IPS DF 4.7 (cell line): Measurements from ENCODE around the gene TMEM158.

Experiments used
- DNase-seq: peaks from one replicate; pipeline ENCODE4 v3.0.0-alpha.2; 2013; ENCODE audit warnings: low spot score; ENCODE audit errors: extremely low read depth

TMEM158 gene

GRCh38 chr3:45226206-45226915 lies at the start of gene TMEM158:
TMEM158 (minus strand) TSS chr3:45226287; CDS start chr3:45226027, 260 bp downstream.
- DNase-seq: no peak

GRCh38 chr3:45275006-45275704 lies 49.1 kb upstream of the TMEM158 start:
- no peak for DNase-seq

GRCh38 chr3:45273681-45274515 lies 47.8 kb upstream of the TMEM158 start:
- no peak for DNase-seq

- no peak for DNase-seq
Observed at GRCh38 chr3:45272828-45273470, 46.9 kb upstream of the TMEM158 start.

GRCh38 chr3:45272032-45272810 lies 46.1 kb upstream of the TMEM158 start:
- DNase-seq: no peak

GRCh38 chr3:45269952-45270351 lies 43.9 kb upstream of the TMEM158 start:
- DNase-seq: no peak

- no peak for DNase-seq
Observed at GRCh38 chr3:45267097-45267496, 41.0 kb upstream of the TMEM158 start.

- DNase-seq: no peak
Observed at GRCh38 chr3:45261333-45262110, 35.4 kb upstream of the TMEM158 start.

GRCh38 chr3:45259133-45259532 lies 33.0 kb upstream of the TMEM158 start:
- DNase-seq: no peak

GRCh38 chr3:45258317-45258716 lies 32.2 kb upstream of the TMEM158 start:
- DNase-seq: no peak

- DNase-seq: no peak
Observed at GRCh38 chr3:45253316-45253715, 27.2 kb upstream of the TMEM158 start.

GRCh38 chr3:45252826-45253225 lies 26.7 kb upstream of the TMEM158 start:
- DNase-seq: no peak

GRCh38 chr3:45249391-45249790 lies 23.3 kb upstream of the TMEM158 start:
- DNase-seq: no peak

GRCh38 chr3:45246241-45246640 lies 20.2 kb upstream of the TMEM158 start:
- no peak for DNase-seq

- DNase-seq: no peak
Observed at GRCh38 chr3:45244356-45244755, 18.3 kb upstream of the TMEM158 start.

- DNase-seq: no peak
Observed at GRCh38 chr3:45241206-45241605, 15.1 kb upstream of the TMEM158 start.

GRCh38 chr3:45240292-45240691 lies 14.2 kb upstream of the TMEM158 start:
- no peak for DNase-seq

GRCh38 chr3:45239254-45239653 lies 13.2 kb upstream of the TMEM158 start:
- no peak for DNase-seq

GRCh38 chr3:45236964-45237363 lies 10.9 kb upstream of the TMEM158 start:
- DNase-seq: no peak

- DNase-seq: no peak
Observed at GRCh38 chr3:45235409-45235808, 9.3 kb upstream of the TMEM158 start.
